MM.1S (cell line): Measurements from ENCODE around the gene YJEFN3.

Experiments used
- EZH2 ChIP-seq: fragments of 300-600 bp; sonication (generic); optimal IDR thresholded peaks from 2 replicates; pipeline ENCODE3; 2017; ENCODE audit warnings: low read depth, mild to moderate bottlenecking, antibody characterized with exemption, low read length, mixed read lengths
- EZH2phosphoT487 ChIP-seq: fragments of 300-600 bp; sonication (generic); IDR thresholded peaks from 2 replicates; pipeline ENCODE4 v1.6.1; 2018; ENCODE audit warnings: antibody characterized with exemption, low read length
- TF ChIP-seq, protein P1 (sequence below): fragments of 300-600 bp; sonication (generic); IDR thresholded peaks from 2 replicates; pipeline ENCODE4 v1.5.1; 2016; ENCODE audit warnings: antibody characterized with exemption, low read length, mixed read lengths

DNA sequence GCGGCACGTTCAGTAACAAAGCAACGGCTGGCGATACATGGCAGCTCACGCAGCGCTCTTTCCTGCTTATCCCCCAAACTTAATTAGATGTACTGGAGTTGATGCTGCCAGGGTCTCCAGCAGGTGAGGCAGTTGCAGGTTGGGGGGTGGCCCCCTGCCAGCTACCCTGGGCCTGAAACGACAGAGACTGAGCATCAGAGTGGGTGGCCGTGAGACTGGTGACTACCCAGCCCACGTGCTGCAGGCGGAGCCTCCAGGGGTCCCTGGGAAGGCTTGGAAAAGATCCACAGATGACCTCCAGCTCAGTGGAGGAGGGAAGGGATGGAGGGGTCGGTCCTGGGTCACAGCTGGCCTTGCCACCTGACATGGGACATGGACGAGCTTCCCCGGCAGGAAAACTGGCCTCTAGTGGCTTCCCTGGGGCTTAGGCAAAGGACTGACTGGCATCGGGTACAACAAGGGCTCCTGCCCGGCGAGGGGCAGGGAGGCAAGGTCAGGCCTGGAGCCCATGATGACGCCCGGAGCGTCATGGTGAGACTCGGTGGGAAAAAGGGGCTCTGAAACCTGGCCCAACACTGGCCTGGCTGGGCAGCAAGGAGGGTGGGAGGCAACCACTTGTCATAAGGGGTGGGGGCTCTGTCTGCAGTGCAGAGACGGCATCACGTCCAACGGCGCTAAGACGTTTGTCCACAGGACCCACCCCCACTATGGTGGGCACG lies 33.4 kb downstream of the YJEFN3 start:
- TF ChIP-seq, protein P1, sequence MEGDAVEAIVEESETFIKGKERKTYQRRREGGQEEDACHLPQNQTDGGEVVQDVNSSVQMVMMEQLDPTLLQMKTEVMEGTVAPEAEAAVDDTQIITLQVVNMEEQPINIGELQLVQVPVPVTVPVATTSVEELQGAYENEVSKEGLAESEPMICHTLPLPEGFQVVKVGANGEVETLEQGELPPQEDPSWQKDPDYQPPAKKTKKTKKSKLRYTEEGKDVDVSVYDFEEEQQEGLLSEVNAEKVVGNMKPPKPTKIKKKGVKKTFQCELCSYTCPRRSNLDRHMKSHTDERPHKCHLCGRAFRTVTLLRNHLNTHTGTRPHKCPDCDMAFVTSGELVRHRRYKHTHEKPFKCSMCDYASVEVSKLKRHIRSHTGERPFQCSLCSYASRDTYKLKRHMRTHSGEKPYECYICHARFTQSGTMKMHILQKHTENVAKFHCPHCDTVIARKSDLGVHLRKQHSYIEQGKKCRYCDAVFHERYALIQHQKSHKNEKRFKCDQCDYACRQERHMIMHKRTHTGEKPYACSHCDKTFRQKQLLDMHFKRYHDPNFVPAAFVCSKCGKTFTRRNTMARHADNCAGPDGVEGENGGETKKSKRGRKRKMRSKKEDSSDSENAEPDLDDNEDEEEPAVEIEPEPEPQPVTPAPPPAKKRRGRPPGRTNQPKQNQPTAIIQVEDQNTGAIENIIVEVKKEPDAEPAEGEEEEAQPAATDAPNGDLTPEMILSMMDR = no peak
- TF ChIP-seq EZH2 (no peak), EZH2phosphoT487 (no peak)
